Activated CD8-positive, alpha-beta memory T cell treated with anti-CD3 and anti-CD28 coated beads, Interleukin-2, amount 10 ng/mL, durations not matched to agents 7 days and 5 days (primary cell): Measurements from ENCODE around the gene PDCD2. TPM values are rescaled to one million over a fixed set of nuclear protein-coding genes. Genes with fewer than 3 reads are reported as not detected.

Experiments used
- ATAC-seq: fragments of 150-1000 bp; cut with Tn5 transposase; one replicate; pipeline ENCODE4 v1.10.0; 2021; ENCODE audit warnings: moderate library complexity
- CTCF ChIA-PET: fragments of 350-600 bp; sonication (Branson Sonifier 250); formaldehyde crosslinking; loops from one replicate; lab custom pipeline; 2021; ENCODE audit warnings: antibody characterized with exemption; lab: Charles Lee
- DNase-seq: peaks from one replicate; pipeline ENCODE4 v3.0.0-alpha.2; 2020
- H3K27ac Mint-ChIP-seq: one replicate; pipeline ENCODE4 v1.8.0; 2021; ENCODE audit warnings: mild to moderate bottlenecking, mixed read lengths
- H3K27me3 Mint-ChIP-seq: one replicate; pipeline ENCODE4 v1.8.0; 2021; ENCODE audit warnings: mixed read lengths
- H3K36me3 Mint-ChIP-seq: one replicate; pipeline ENCODE4 v1.8.0; 2021; ENCODE audit warnings: mild to moderate bottlenecking, mixed read lengths
- H3K4me1 Mint-ChIP-seq: one replicate; pipeline ENCODE4 v1.8.0; 2021; ENCODE audit warnings: mixed read lengths
- H3K4me3 Mint-ChIP-seq: one replicate; pipeline ENCODE4 v1.8.0; 2021; ENCODE audit warnings: mild to moderate bottlenecking, moderate library complexity, mixed read lengths
- H3K9me3 Mint-ChIP-seq: one replicate; pipeline ENCODE4 v1.8.0; 2022; ENCODE audit warnings: low read depth, mixed read lengths
- total RNA-seq, 2 experiments: library from RNA; stranded (reverse); gene quantifications; one replicate each; pipeline ENCODE4 v1.2.3, GENCODE V29; 2021

The PDCD2 gene
- total RNA-seq, 2 experiments from 2014 or later = 75.4 to 99.7 TPM

DNA sequence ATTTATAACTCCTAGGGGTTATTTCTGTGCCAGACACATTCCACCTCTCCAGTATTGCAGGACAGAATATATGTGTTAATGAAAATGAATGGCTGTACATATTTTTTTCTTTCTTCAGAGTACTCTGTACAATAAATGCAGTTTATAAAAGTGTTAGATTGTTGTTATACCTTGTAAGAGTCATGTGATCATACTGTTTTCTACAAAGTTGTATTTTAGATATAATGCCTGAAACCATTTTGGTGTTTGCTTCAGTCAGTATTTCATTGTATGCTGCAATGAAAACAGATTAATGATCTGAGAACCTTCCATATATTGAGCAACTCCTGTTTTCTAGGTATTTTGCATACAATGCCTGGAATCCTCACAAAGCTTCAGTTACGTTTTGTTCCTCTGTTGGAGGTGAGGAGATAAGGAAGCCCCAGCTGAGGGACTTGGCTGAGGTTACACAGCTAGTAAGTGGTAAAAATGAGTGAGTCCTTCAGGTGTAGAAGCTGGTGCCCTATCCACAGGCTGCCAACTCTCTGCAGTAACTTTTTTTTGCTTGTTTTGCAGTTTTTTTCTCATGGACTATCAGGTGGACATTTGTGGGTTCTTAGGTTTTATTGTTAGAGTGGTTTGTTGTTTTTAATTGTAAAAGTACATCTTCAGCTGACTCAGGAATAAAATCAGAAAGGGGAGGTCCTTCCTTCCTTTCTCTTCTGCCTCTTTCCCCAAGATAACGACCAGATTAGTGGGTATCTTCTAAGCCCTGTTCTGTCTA, 11.6 kb downstream of the PDCD2 start:
- Mint-ChIP-seq H3K9me3 (no peaks in the 10 kb centered on the region), H3K4me3 (no peak overlapping the region), H3K36me3 (peaks cover 24% of the 10 kb centered on the region), H3K27ac (peak overlapping the region; percentile 43), H3K27me3 (no peaks in the 10 kb centered on the region), H3K4me1 (no peaks in the 10 kb centered on the region)
- DNase-seq = no peak
- ATAC-seq = no peak
- CTCF ChIA-PET = no interaction called here

DNA sequence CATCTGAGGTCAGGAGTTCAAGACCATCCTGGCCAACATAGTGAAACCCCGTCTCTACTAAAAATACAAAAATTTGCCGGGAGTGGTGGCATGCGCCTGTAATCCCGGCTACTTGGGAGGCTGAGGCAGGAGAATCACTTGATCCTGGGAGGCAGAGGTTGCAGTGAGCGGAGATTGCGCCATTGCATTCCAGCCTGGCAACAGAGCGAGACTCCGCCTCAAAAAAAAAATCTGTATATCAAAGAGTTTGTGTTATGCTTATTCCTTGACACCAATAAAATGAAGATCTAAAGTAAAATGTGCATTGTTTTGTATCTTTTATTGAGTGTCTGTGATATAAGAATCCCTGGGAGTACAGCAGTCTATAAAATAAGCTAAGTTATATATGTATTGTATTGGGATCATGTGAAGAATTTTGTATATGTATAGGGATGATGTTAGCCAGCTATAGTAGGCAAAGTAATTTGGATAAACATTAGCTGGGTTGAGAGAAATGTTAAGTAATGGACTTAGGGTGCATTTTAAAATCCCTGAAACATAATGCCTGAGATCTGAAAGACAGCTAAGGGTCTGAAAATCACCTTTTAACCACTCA, 19.4 kb downstream of the PDCD2 start:
- H3K36me3 Mint-ChIP-seq = peaks cover 35% of the 10 kb centered on the region
- DNase-seq (no peak), ATAC-seq (no peak)
- CTCF ChIA-PET = interaction anchor here (0.6 kb wide), 1 partner anchor 9 kb away, joined by 3 read pairs; no protein-coding TSS in a partner anchor
- H3K27me3 Mint-ChIP-seq = no peaks in the 10 kb centered on the region
- no peak overlapping the region for H3K27ac Mint-ChIP-seq
- H3K4me3 Mint-ChIP-seq = no peak overlapping the region
- no peaks in the 10 kb centered on the region for H3K9me3 Mint-ChIP-seq
- peaks cover 3% of the 10 kb centered on the region for H3K4me1 Mint-ChIP-seq

DNA sequence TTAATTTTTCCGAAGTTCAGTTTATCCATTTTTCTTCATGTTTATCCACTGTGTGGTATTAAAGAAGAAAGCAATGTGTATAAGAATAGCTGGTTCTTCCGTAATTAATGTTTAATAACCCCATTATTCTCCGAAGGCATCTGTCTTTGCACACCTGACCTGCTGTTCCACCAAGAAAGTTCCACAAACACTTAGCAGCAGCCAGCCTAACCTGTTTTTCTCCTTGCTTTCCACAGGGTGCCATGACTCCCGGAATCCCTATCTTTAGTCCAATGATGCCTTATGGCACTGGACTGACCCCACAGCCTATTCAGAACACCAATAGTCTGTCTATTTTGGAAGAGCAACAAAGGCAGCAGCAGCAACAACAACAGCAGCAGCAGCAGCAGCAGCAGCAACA, 22.9 kb downstream of the PDCD2 start:
- Mint-ChIP-seq H3K4me1 (peaks cover 15% of the 10 kb centered on the region), H3K36me3 (peaks cover 39% of the 10 kb centered on the region)
- CTCF ChIA-PET = no interaction called here

DNA sequence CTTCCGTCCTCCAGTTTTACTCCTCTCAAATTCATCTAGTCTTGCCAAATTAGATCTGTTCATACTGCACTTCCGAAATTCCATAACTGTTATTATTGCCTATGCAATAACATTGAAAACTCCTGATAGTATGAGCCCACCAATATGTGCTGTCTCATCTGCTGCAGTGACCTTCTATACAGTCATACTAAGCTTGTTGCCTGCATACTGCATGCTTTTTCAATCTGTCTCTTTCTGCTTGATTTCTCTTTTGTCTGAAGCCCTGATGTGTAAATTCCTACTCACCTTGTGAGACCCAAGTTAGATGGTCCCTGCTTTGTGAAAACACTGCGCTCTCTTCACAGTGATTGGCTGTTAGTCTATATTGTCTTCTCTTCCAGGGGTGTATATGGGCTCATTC, 29.1 kb downstream of the PDCD2 start:
- no peak for ATAC-seq
- no peaks in the 10 kb centered on the region for H3K27me3 Mint-ChIP-seq
- no peak overlapping the region for H3K27ac Mint-ChIP-seq
- H3K4me1 Mint-ChIP-seq = peaks cover 32% of the 10 kb centered on the region
- H3K9me3 Mint-ChIP-seq = no peaks in the 10 kb centered on the region
- no peak overlapping the region for H3K4me3 Mint-ChIP-seq
- peaks cover 27% of the 10 kb centered on the region for H3K36me3 Mint-ChIP-seq
- no peak for DNase-seq
- CTCF ChIA-PET = no interaction called here

More for the DNA sequence above, 22.9 kb downstream of the PDCD2 start:
- no peak for DNase-seq
- Mint-ChIP-seq H3K9me3 (no peaks in the 10 kb centered on the region), H3K27ac (no peak overlapping the region), H3K27me3 (no peaks in the 10 kb centered on the region), H3K4me3 (no peak overlapping the region)
- no peak for ATAC-seq

DNA sequence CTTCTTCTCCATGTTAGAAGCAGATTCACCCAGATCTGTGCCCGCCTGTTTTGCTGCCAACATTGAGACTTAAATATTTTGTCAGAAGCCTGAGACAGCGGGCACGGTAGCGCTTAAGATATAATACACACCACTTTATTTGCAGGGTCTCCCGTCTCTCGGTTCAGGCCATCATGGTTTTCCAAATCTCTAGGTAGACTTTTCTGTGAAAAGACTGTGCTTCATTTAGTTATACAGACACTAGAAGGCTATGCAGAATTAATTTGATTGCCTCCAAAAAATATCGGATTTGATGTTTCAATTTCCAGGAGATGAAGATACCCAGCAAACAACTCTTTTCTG, 29.7 kb downstream of the PDCD2 start:
- H3K27me3 Mint-ChIP-seq = no peaks in the 10 kb centered on the region
- DNase-seq = no peak
- CTCF ChIA-PET = no interaction called here
- no peaks in the 10 kb centered on the region for H3K9me3 Mint-ChIP-seq
- H3K4me1 Mint-ChIP-seq = peaks cover 37% of the 10 kb centered on the region
- H3K27ac Mint-ChIP-seq = no peak overlapping the region
- peaks cover 26% of the 10 kb centered on the region for H3K36me3 Mint-ChIP-seq
- no peak overlapping the region for H3K4me3 Mint-ChIP-seq
- no peak for ATAC-seq

DNA sequence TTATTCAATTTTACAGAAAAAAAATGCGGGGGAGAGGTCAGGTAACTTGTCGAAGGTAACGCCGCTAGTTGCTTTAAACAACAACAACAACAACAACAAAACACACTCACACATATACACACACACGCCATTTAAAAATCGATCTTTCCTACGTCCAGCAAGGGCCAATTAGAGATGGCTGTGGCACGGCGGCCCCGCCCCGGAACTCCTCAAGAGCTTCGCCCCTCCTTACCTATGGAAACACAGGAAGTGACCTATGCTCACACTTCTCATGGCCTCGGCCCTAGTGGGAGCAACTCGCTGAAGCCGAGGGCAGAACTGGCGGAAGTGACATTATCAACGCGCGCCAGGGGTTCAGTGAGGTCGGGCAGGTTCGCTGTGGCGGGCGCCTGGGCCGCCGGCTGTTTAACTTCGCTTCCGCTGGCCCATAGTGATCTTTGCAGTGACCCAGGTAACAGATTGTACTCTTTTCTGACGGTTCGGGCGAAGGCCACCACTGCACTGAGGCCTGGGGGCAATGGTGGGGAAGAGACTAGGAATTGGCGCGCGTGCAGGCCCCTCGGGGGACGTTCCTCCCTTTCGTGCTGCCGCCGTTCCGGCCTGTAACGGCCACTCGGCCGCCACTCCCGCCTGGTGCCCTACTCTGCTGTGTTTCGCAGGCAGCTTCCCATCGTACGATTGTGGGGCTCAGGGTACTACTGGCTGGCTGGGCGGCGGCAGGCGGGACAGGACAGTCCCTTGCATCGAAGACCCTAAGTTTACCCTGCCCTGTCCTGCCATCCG, 30.2 kb downstream of the PDCD2 start, which contains the start of gene TBP:
TSS of gene TBP (plus strand) at position 357 of the 783 bp plus-strand sequence. CDS start 2,661 bp downstream, outside the sequence.
- Mint-ChIP-seq H3K4me3 (no peak within 1 kb of the TSS), H3K36me3 (peaks cover 25% of the 10 kb centered on the region), H3K27ac (no peak within 1 kb of the TSS), H3K4me1 (peaks cover 39% of the 10 kb centered on the region), H3K9me3 (no peaks in the 10 kb centered on the region), H3K27me3 (no peaks in the 10 kb centered on the region)
- peak; percentile 96 for ATAC-seq
- peak; percentile 99 for DNase-seq
- CTCF ChIA-PET = interaction anchor here (0.9 to 2.7 kb wide), 4 partner anchors 10 to 30 kb away, joined by 3 to 9 read pairs (median 6); partner anchors contain the start of gene PDCD2

DNA sequence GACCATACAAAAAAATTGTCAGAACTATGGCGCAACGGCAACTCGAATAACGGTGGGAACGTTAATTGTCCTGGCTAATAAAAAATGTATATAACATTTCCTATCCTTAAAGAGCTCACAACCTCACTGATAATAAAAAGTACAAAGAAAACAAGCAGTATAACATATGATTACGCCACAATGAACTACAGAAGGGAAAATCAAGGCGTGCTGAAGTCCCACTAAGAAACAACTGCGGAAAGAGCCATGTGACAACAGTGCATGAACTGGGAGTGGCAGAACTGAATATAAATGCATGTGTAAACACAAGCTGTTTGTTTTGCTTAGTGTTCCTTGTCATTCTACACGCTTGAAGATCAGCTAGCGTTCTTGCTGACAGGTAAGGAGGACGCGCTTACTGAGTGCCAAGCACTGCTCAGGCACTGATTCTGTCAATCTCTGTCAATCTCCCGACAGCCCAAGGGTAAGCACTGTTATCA, 30.9 kb downstream of the PDCD2 start:
- CTCF ChIA-PET = interaction anchor here (0.9 to 2.7 kb wide), 5 partner anchors 10 to 31 kb away, joined by 3 to 9 read pairs (median 3); partner anchors contain the start of gene PDCD2
- H3K9me3 Mint-ChIP-seq = no peaks in the 10 kb centered on the region
- DNase-seq (no peak), ATAC-seq (peak; percentile 57)
- H3K4me3 Mint-ChIP-seq = no peak overlapping the region
- no peaks in the 10 kb centered on the region for H3K27me3 Mint-ChIP-seq
- peaks cover 25% of the 10 kb centered on the region for H3K36me3 Mint-ChIP-seq
- H3K4me1 Mint-ChIP-seq = peaks cover 44% of the 10 kb centered on the region
- H3K27ac Mint-ChIP-seq = no peak overlapping the region

DNA sequence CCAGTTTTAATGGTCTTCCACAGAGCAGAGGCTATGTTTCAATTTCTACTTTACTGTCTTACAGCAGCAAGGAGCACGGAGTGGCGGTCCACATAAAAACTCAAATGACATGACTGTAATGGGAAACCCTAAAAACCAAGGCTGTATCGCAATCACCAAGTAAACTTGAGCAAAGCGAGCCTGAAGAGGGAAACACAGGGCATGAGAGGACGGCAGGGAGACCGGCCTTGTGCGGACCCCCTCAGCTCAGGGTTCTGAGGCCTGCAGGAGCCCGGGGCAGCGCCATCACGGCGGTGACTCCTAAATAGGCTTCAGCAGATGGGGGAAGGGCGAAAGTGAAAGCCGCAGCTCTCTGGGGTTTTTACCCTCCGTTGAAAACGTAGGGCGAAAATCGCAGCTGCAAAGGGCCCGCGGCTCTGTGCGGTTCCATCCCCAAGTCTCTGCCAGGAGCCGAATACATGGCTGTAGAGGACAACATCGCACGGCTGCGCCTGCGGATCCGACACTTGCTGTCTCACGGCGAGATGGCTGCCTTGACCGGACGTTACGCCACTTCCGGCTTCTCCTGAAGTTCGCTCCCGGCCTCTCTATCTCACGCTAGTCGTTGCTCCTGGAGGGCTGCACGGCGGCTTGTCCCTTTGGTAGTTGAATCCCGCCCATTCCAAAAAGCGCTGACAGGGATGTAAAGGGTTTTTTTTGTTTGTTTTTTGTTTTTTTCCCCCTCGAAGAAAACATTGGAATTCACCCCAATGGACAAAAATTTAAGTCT, 31.5 kb downstream of the PDCD2 start, which contains the start of gene PSMB1:
TSS of gene PSMB1 (minus strand) at position 543 of the 769 bp plus-strand sequence. CDS start at position 478, 65 bp downstream.
- Mint-ChIP-seq H3K36me3 (peaks cover 27% of the 10 kb centered on the region), H3K27ac (no peak within 1 kb of the TSS), H3K9me3 (no peaks in the 10 kb centered on the region), H3K4me3 (no peak within 1 kb of the TSS), H3K27me3 (no peaks in the 10 kb centered on the region), H3K4me1 (peaks cover 43% of the 10 kb centered on the region)
- peak; percentile 90 for DNase-seq
- ATAC-seq = peak; percentile 48
- CTCF ChIA-PET = interaction anchor here (0.6 to 2.7 kb wide), 7 partner anchors 10 to 36 kb away, joined by 3 to 9 read pairs (median 3); no protein-coding TSS in a partner anchor

DNA sequence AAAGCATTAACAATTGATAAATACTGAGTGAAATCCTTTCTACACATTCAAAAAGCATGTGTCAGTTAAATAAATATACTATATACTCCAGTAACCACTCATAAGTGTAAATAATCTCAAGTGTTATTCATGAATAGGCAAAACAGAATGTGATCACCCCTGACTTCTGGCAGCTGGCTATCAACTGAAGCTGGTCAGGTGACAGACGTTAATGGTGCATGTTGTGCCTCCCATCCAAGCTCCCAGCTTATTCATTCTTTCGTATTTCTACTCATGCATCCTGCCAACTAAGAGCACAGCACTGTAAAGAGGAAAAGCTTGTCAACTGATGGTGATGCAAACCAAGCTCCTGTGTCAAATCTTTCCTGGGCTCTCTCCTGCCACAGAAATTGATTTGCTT, 39.0 kb downstream of the PDCD2 start:
- peaks cover 61% of the 10 kb centered on the region for H3K36me3 Mint-ChIP-seq
- no peaks in the 10 kb centered on the region for H3K27me3 Mint-ChIP-seq
- H3K4me1 Mint-ChIP-seq = peaks cover 28% of the 10 kb centered on the region
- H3K4me3 Mint-ChIP-seq = no peak overlapping the region
- CTCF ChIA-PET = no interaction called here
- H3K27ac Mint-ChIP-seq = no peak overlapping the region
- no peak for DNase-seq
- ATAC-seq = no peak
- H3K9me3 Mint-ChIP-seq = no peaks in the 10 kb centered on the region

DNA sequence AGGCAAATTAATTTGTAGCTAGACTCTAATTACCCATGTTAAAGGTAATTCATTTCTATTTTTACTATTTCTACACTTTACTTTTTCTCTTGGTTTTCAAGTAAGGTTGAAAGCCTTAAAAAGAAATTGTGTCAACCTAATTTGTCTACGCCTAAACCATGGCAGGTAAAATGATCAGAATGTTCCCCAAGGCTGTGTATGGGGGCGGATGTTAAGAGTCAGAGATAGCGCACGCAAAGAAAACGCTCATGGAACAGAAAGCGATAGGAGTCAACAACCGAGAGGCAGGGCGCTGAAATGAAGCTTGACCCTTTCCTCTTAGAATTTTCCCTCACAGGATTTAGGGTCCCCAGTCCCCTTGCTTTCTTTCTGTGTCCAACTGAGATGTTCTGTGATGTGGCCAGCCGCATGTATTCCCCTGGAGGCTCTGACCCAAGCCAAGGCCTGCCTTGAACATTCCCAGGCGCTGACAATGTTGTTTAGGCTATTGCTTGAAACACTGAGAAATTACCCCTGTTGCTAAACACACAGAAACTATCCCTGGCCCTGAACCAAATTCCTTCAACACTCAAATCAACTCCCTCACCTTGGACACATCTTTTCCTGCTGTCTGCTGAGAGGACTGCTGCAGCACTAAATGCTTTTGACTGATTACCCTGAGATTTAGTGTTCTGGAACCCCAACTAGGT, 42.3 kb downstream of the PDCD2 start:
- ATAC-seq (no peak), DNase-seq (no peak)
- Mint-ChIP-seq H3K27ac (no peak overlapping the region), H3K36me3 (peaks cover 57% of the 10 kb centered on the region), H3K9me3 (no peaks in the 10 kb centered on the region), H3K27me3 (no peaks in the 10 kb centered on the region), H3K4me3 (no peak overlapping the region), H3K4me1 (peaks cover 12% of the 10 kb centered on the region)
- CTCF ChIA-PET = interaction anchor here (1.8 kb wide), 1 partner anchor 14 kb away, joined by 4 read pairs; no protein-coding TSS in a partner anchor

DNA sequence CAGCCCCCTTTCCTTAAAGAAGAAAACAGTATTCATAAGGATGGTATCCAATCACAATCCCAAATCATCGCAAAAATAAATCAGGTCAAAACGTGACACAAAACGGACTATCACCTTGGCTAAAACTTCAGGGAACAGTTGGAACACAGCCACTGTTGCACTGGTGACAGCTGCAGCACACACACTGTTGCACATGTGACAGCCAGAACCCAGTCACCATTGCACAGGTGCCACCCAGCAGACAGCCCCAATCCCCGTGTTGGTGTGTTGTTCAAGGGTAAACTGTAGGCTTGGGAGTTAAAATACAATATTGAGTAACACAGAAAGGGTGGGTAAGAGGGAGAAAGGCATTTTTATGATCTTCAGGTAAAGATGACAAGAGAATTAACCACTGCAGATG, 47.1 kb downstream of the PDCD2 start:
- H3K9me3 Mint-ChIP-seq = no peaks in the 10 kb centered on the region
- DNase-seq (no peak), ATAC-seq (no peak)
- no peaks in the 10 kb centered on the region for H3K27me3 Mint-ChIP-seq
- no peak overlapping the region for H3K4me3 Mint-ChIP-seq
- no peak overlapping the region for H3K27ac Mint-ChIP-seq
- H3K36me3 Mint-ChIP-seq = peaks cover 48% of the 10 kb centered on the region
- CTCF ChIA-PET = interaction anchor here (1.0 to 2.8 kb wide), 3 partner anchors 8 to 747 kb away, joined by 3 to 7 read pairs (median 4); no protein-coding TSS in a partner anchor
- peaks cover 10% of the 10 kb centered on the region for H3K4me1 Mint-ChIP-seq

DNA sequence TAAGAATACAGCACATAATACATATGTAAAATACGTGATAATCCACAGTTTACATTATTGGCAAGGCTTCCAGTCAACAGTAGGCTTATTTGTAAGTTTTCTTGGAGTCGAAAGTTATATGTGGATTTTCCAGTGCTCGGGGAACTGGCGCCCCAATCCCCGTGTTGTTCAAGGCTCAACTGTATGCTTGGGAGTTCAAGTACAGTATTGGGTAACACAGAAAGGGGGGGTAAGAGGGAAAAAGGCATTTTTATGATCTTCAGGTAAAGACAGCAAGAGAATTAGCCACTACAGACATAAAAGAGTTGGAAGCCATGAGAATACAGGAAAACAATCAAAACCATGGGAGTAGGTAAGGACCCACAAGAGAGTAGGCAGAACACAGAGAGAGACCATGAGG, 47.8 kb downstream of the PDCD2 start:
- Mint-ChIP-seq H3K4me3 (no peak overlapping the region), H3K4me1 (peaks cover 10% of the 10 kb centered on the region), H3K9me3 (no peaks in the 10 kb centered on the region), H3K36me3 (peaks cover 44% of the 10 kb centered on the region), H3K27me3 (no peaks in the 10 kb centered on the region), H3K27ac (no peak overlapping the region)
- ATAC-seq (no peak), DNase-seq (no peak)
- CTCF ChIA-PET = no interaction called here
